GM18867 (cell line): Measurements from ENCODE around the gene DPH7.
"Not testable (repeated sequence)": the region's sequence is repeated elsewhere in the genome, so short reads cannot be mapped to it uniquely, and the experiment has no call there.

Experiments used
- ATAC-seq: cut with Tn5 transposase; IDR thresholded peaks from one replicate; pipeline ENCODE4 v1.9.1; 2021; ENCODE audit warnings: mild to moderate bottlenecking, moderate library complexity; ENCODE audit not compliant: unreplicated experiment

The DPH7 gene

DNA sequence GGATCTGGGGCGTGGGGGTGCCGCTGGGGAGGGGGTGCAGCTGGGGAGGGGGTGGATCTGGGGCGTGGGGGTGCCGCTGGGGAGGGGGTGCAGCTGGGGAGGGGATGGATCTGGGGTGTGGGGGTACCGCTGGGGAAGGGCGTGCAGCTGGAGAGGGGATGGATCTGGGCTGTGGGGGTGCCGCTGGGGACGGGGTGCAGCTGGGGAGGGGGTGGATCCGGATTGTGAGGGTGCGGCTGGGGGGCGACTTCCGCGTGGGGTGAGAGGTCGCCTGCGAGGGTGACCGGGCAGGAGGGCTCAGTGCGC is 27.8 kb downstream of the DPH7 start:
- ATAC-seq, result not testable (repeated sequence)

DNA sequence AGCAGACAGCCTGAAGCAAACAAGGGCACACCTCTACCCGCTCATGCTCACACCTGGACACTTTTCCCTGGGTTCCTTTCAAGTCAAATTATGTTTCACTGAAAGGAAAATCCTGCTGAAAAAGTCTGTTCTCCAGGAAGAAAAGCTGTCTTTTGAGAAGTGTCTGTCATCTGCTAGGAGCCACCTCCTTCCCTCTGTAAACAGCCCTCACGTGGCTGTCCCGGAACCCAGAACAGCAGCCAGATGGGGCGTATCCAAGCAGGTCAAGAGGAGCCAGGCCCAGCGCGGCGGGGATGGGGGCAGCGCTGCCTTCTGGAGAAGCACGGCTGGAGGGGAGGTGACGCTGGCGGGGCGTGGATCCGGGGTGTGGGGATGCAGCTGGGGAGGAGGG is 28.5 kb downstream of the DPH7 start, which contains the start of gene PNPLA7:
PNPLA7 (minus strand) TSS at position 172 of the 391 bp plus-strand sequence. CDS start 205 bp downstream, outside the sequence.
- ATAC-seq, result no peak

DNA sequence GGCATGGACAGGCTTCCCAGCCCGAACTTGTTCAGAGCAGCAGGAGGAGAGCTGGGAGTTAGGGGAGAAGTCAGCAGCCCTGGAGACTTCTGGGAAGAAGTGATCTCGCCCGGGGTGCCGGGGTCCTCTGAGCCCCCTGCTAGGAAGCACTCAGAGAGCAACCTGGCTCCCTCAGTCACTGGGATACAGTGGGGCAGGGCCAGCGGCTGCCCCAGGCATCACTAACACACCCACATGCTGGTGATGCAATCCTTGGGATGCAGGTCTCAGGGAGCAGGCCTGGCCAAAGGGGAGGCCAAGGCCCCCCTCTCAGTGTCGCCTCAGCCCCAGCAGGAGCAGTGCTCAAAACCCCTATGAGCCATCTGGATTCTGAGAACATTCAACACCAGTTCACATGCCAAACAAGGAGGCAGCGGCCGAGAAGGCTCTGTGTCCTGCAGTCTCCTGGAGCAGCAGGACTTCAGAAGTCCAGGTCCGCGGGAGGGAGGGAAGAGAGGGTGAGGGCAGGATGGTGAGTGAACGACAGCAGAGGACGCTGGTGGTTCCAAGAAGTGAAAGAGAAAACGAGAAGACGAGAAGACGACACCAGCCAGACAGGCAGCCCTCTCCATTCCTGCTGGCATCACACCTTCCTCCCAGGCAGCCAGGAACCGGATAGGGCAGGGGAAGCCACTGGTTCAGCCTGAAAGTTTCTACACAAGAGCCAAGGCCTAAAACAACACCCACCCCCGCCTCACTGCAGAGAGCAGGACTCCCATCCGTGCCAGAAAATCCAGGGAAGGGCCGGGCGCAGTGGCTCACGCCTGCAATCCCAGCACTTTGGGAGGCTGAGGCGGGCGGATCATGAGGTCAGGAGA is 30.8 kb downstream of the DPH7 start:
- no peak for ATAC-seq

DNA sequence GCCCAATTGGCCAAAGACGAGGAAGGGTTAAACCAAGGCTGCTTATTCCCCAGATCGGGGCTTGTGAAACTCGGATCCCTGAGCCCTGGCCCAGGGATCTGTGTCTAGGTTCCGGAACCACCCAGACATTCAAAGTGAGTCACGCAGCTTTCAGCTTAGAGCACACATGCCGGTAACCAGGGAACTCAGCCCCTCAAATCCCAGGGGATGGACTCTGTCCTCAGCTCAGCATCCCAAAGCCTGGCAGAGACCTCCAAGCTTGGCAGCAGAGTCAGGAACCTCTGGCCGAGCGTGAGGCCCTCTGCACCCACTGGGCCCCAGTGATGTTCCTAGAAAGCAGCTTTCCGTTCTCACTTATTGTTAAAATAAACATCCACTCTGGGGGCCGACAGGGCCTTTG is 33.6 kb downstream of the DPH7 start:
- no peak for ATAC-seq

DNA sequence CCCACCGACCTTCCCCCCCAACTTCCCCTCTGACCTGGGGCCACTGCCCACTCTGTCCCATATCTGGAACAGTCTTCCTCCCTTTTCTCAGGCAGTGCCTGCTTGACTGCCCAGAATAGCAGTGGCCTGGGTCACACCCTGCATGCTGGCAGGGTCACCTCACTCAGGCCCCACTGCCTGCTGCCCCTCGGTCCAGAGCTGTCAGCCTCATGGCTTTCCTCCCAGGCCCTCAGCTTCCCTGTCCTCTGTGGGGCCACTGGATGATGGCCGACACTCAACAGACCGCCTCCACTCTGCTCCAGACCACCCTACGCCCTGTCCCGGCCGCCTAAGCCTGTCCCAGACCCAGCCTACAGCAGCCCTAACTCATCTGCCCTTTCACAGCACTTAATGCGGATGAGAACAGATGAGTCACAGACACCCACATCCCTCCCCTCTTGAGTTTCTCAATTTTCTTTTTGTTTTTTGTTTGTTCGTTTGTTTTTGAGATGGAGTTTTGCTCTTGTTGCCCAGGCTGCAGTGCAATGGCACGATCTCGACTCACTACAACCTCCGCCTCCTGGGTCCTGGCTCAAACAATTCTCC is 34.5 kb downstream of the DPH7 start:
- ATAC-seq, result no peak

DNA sequence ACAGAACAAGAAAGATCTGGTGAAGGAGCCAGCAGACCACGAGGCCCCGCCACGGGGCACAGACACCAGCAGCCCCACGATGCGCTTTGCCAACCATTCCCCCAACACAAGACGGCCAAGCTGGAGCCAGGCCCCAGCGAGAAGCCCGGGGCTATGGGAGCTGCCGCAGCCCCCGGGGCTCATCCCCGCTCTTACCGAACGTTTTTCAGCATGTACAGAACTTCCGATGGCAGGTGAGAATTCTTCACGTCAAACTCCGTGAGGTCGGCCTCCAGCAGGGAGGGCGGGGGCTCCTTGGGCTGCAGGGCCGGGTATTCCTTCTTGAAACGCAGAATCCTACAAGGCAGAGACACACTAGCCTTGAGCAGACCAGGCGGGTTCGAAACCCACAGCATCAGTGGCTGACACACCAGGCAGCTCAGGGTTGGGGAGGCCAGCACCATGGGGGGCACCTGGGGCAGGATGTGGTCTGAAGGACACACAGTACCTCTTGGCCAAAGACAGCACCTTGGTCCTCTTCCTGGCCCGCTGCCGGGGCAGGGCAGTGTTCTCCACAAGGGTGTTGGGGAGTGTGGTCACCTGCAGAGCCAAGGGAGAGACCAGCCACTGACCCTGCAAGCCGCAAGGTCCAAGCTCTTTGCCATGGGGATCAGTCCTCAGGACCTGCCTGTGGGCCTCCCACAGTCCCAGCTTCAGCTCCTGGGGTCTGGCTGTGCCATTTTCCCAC is 35.3 kb downstream of the DPH7 start:
- no peak for ATAC-seq

DNA sequence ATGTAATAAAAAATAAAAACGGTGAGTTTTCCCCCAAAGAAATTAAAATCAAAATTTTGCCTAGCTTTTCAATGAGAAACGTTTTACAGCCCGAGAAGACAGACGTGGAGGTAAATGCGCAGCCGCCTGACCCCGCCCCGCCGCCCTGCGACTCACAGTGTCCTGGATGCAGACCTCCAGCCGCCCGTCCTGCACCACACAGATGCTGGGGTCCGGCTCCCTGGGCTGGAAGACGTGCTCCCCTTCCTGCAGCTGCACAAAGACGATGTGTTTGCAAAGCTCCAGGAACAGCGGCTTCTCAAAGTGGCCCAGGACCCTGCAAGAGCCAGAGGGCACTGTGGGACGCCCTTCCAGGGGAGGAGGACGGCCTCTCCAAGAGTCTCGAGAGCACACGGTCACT is 36.2 kb downstream of the DPH7 start:
- ATAC-seq, result no peak

DNA sequence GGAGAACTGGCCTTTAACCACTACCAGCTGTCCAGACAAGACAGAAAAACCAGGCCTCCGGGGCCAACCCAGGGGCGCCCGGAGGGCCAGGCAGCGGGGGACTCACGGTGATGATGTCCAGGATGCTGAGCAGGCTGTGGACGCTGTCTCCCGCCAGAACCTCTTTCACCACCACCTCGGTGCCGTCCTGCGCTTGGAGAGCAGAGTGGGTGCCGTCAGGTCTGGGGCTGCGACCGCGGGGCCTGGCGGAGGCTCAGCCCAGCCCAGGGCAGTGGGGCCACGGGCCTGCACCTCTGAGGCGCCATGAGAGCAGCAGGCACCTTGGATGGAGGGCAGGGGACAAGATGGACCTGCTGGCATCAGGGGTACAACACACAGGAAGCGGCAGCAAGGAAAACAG is 38.2 kb downstream of the DPH7 start:
- no peak for ATAC-seq

DNA sequence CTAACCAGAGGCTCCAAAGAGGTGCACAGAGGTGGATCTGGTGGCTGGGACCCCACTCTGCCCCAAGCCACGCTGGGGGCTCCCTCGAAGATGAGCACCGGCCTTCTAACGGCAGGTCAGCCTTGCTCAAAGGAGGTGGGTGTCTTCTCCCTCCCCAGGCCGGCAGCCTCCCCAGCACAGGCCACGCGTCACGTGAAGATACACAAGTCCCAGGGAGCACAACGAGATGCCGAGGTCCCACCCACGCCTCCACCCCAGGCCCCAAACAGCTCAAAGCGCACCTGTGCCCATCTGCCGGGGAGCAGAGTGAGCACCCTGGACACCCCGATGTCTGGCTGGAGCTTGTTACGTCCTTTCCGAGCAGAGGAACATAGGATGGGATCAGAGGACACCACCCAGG is 40.7 kb downstream of the DPH7 start:
- no peak for ATAC-seq

DNA sequence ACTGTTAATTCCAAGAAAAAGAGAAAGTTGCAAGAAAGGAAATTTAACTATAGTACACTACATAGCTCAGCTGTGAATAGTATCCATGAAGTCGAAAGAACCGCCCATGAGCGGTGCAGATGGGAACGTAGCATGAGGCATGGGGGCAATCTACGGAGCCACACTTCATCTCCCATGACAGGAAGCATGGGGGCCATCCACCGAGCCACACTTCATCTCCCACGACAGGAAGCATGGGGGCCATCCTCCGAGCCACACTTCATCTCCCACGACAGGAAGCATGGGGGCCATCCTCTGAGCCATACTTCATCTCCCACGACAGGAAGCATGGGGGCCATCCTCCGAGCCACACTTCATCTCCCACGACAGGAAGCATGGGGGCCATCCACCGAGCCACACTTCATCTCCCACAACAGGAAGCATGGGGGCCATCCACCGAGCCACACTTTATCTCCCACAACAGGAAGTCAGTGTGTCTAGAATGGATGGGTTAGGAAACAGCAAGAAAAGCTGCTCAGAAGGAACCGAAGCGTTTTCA is 42.1 kb downstream of the DPH7 start:
- not testable (repeated sequence) for ATAC-seq

DNA sequence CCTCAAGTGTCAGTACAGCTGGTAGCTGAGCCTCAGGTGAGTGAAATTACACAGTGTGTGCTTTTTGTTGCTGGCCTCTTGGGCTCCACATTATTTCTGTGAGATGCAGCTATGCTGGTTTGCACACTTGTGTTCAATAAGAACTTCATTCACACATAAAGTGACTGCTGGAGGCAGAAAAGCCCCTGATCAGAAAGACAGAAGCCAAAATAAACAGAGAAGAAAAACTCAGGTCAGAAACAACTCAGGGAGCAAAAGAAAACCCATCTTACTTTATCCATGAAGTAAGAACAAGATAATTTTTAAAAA is 43.7 kb downstream of the DPH7 start:
- no peak for ATAC-seq

DNA sequence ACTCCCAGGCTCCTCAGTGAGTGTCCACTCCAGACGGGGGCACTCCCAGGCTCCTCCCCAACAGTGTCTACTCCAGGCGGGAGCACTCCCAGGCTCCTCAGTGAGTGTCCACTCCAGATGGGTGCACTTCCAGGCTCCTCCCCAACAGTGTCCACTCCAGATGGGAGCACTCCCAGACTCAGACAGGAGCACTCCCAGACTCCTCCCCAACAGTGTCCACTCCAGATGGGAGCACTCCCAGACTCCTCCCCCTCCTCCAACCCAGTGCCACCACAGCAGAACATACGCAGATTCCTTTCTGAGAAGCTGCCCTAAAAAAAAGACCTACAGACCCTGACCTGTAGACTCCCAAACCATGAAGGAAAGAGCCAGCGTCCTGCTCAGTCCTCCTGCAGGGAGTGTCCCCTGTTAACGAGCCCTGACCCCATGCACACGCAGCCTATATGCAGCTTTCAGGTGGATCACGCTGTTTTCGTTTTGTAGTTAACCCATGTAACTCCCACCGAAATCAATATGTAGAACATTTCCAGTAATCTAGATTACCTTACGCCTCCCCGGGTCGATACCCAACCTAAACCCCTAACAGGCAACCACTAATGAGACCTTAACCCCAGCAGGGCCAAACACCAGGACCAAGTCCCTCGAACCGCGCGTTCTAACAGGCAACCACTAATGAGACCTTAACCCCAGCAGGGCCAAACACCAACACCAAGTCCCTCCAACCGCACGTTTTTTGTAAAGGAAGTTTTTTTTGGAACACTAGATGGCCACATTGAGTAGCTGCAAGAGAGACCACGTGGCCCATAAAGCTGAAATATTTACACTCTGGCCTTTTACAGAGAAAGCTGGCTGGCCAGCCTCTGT is 44.2 kb downstream of the DPH7 start:
- ATAC-seq, result no peak

DNA sequence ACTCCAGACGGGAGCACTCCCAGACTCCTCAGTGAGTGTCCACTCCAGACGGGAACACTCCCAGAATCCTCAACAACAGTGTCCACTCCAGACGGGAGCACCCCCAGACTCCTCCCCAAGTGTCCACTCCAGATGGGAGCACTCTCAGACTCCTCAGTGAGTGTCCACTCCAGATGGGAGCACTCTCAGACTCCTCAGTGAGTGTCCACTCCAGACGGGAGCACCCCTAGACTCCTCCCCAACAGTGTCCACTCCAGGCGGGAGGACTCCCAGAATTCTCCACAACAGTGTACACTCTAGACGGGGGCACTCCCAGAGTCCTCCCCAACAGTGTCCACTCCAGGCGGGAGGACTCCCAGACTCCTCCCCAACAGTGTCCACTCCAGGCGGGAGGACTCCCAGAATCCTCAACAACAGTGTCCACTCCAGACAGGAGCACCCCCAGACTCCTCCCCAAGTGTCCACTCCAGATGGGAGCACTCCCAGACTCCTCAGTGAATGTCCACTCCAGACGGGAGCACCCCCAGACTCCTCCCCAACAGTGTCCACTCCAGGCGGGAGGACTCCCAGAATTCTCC is 45.7 kb downstream of the DPH7 start:
- not testable (repeated sequence) for ATAC-seq

DNA sequence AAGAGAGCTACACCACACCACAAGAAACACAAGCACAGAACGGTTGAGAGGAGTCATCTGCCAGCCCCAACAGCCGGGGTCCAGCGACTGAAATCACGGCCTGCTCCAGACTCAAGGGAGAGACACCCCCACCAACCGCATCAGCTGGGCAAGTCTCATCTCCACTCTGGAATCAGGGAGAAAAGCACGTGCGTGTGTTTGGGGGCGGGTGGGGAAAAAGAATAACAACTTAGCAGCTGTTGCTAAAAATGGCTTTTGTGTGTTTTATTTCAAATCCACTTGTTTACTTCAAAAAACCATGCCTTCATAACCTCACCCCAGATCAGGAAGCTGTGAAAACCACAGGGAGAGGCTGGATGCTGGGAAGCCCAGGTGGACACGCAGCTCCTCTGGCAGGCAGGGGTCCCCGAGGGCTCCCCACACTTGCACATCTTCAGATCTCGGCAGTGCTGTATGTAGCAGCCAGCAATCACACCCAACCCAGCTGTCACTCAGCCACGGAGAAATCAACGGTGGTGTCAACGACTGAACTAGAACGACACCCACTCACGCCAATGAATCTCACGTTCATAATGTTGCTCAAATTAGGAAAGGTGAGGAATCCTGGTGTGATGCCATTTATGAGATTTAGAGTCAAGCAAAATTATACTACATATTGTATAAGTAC is 47.5 kb downstream of the DPH7 start:
- no peak for ATAC-seq

DNA sequence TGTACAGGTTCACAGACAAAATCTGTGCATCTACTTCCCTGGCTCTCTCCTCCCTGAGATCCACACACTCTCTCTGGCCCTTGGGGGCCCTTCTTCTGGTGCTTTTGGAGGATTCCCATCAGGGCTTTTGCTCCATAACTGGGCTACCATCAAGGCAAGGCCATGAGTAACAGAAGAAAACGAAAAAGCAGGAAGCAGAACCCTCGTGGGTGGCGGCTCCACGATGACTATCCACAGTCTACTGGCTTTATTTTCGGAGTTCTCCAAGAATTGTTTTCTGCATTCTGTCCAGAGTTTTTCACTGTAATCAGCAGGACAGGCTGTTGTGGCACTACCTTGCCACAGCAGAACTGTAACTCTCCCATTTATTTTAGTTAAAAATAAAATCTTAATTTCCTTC is 48.4 kb downstream of the DPH7 start:
- no peak for ATAC-seq

DNA sequence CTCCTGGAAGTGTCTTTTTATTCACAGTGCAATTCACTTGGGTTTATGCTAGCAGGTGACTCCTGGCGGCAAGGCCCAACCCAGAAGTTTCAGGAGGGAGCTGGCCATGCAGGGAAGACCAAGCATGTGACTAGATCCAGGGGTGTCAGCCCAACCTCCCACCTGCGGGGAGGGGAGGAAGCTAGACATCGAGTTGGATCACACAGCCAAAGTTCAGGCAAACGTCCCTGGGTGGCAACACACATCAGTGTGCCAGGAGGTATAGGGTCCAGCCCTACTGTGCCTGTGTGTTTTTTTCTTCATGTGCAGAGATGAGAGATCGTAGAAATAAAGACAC is 53.8 kb downstream of the DPH7 start:
- ATAC-seq, result no peak

DNA sequence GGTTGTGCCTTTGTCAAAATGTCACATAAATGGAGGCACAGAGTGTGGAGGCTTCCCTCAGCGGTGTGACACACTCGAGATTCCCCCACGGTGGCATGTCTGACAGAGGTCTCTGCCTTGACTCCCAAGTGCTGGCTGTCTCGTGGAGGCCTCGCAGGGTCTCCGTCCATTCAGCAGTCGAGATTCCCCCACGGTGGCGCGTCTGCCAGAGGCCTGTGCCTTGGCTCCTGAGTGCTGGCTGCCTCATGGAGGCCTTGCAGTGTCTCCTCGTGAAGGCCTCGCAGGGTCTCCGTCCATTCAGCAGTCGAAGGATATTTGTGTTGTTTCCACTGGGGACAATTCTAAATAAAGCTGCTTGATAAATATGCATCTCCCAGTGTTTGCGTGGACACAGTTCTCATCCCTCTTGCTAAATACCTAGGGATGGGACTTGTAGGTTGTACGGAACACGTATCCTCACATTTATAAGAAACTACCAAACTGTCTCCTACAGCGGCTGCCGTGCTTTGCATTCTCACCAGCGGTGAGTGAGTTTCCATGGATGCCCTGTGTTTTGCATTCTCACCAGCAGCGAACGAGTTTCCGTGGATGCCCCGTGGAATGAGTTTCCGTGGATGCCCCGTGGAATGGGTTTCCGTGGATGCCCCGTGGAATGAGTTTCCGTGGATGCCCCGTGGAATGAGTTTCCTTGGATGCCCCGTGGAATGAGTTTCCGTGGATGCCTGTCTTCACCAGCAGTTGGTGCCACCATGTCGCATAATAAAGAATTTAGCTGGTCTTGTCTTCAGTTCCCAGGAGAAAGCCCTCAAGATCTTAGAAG is 54.4 kb downstream of the DPH7 start:
- no peak for ATAC-seq

DNA sequence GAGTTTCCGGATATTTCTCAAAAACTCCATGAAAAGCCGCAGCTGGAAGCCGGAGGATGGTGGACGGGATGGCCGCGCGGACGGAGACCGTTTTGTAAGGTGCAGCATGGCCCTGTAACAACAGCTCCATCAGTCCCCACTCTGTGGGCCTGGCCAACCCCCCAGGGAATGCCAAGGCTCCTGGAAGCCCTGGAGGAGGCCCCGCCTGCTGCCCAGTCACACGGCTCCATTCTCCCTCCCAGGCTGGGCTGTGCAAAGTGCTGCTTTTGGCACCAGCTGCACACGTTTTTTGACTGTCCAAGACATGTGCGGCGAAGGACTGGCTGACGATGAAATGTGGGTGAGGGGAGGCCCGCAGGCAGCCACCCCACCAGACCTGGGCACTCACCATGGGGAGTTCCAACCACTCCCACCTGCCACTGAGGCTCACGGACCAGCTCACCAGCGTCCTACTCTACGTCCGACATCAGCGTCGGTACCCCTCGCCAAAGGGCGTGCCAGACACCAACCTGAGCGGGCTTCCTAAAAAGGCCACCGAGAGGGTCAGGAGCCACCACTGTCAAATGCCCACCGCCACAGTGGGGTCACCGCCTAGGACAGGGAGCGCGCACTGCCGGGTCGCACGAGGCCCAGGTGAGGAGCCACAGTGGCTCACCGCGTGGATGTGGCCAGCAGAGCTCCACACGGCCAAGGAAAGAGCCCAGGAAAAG is 55.8 kb downstream of the DPH7 start:
- ATAC-seq, result no peak
